ENCODE data around the gene TPPP3. TPM values are rescaled to one million over a fixed set of nuclear protein-coding genes. Genes with fewer than 3 reads are reported as not detected.

Gene TPPP3
- total RNA-seq, 4 donors from 2014 or later = 14.8 to 111 (median 55.0) TPM

GRCh38 chr16:67433131-67433719 lies 39.9 kb upstream of the TPPP3 start:
- Histone ChIP-seq H3K4me1 (peaks cover 0 to 35% (median 15%) of the 10 kb centered on the region in 3 donors), H3K4me3 (no peak overlapping the region), H3K27me3 (peaks cover 21% of the 10 kb centered on the region), H3K27ac (no peak overlapping the region), H3K36me3 (peaks cover 0 to 30% of the 10 kb centered on the region in 2 donors), H3K9me3 (no peaks in the 10 kb centered on the region)
- no peak for ATAC-seq
- no CpG with 5 or more reads among the region's 5 CpGs for WGBS, 2 donors (ENCODE audit: low coverage in 1 of 2)
- no peak for TF ChIP-seq POLR2A (IDR thresholded peaks at IDR 0.05)
- TF ChIP-seq POLR2AphosphoS5 (IDR thresholded peaks at IDR 0.05) = no peak
- no peak for TF ChIP-seq EP300 (IDR thresholded peaks at IDR 0.05)
- TF ChIP-seq CTCF (IDR thresholded peaks at IDR 0.05) = no peak

- Histone ChIP-seq H3K27ac (peak overlapping the region in 1 of 4 donors; percentile 61), H3K9me3 (no peaks in the 10 kb centered on the region), H3K4me1 (peaks cover 0 to 41% (median 15%) of the 10 kb centered on the region in 3 donors), H3K4me3 (no peak overlapping the region), H3K36me3 (peaks cover 0 to 23% of the 10 kb centered on the region in 2 donors), H3K27me3 (peaks cover 28% of the 10 kb centered on the region)
- WGBS, 2 donors (ENCODE audit: low coverage in 1 of 2) = 55 to 75% methylated on average over 2 to 4 of the region's 5 CpGs
- ATAC-seq = no peak
- TF ChIP-seq EP300 (IDR thresholded peaks at IDR 0.05) = no peak
- no peak for TF ChIP-seq CTCF (IDR thresholded peaks at IDR 0.05)
- TF ChIP-seq POLR2AphosphoS5 (IDR thresholded peaks at IDR 0.05) = no peak
- TF ChIP-seq POLR2A (IDR thresholded peaks at IDR 0.05) = no peak
Observed at GRCh38 chr16:67432506-67432890, 39.2 kb upstream of the TPPP3 start.

GRCh38 chr16:67431775-67432505 lies 38.6 kb upstream of the TPPP3 start:
- peaks cover 0 to 41% (median 15%) of the 10 kb centered on the region in 3 donors for H3K4me1 ChIP-seq
- no peaks in the 10 kb centered on the region for H3K9me3 ChIP-seq
- no peak for TF ChIP-seq EP300 (IDR thresholded peaks at IDR 0.05)
- TF ChIP-seq POLR2AphosphoS5 (IDR thresholded peaks at IDR 0.05) = no peak
- TF ChIP-seq POLR2A (IDR thresholded peaks at IDR 0.05) = no peak
- no peak for TF ChIP-seq CTCF (IDR thresholded peaks at IDR 0.05)
- 30 to 64% methylated on average over 2 to 3 of the region's 13 CpGs for WGBS, 2 donors (ENCODE audit: low coverage in 1 of 2)
- peaks cover 0 to 17% of the 10 kb centered on the region in 2 donors for H3K36me3 ChIP-seq
- H3K27me3 ChIP-seq = peaks cover 32% of the 10 kb centered on the region
- H3K27ac ChIP-seq = peak overlapping the region in 3 of 4 donors; percentile 59 to 63 (median 61)
- no peak for ATAC-seq
- H3K4me3 ChIP-seq = peak overlapping the region in 1 of 2 donors; percentile 57

- no CpG with 5 or more reads among the region's 87 CpGs for WGBS, 2 donors (ENCODE audit: low coverage in 1 of 2)
- TF ChIP-seq EP300 (IDR thresholded peaks at IDR 0.05) (no peak), POLR2A (IDR thresholded peaks at IDR 0.05) (no peak), POLR2AphosphoS5 (IDR thresholded peaks at IDR 0.05) (no peak), CTCF (IDR thresholded peaks at IDR 0.05) (peak in 2 of 4 experiments; percentile 18 to 27)
- Histone ChIP-seq H3K27me3 (peaks cover 40% of the 10 kb centered on the region), H3K9me3 (no peaks in the 10 kb centered on the region), H3K36me3 (peaks cover 0 to 10% of the 10 kb centered on the region in 2 donors), H3K27ac (peak within 1 kb of the TSS in 3 of 4 donors; percentile 59 to 63 (median 61)), H3K4me1 (peaks cover 0 to 41% (median 15%) of the 10 kb centered on the region in 3 donors), H3K4me3 (peak within 1 kb of the TSS; percentile 21 to 57)
- peak; percentile 75 for ATAC-seq
Observed at GRCh38 chr16:67430977-67431774, 37.9 kb upstream of the TPPP3 start, which contains the start of gene HSD11B2. Gene HSD11B2 (plus strand): TSS chr16:67431121. CDS start chr16:67431249, 128 bp downstream.

All from gastroesophageal sphincter (tissue), 4 donors.